GM12878 (cell line): Measurements from ENCODE around the gene CD300E. TPM values are rescaled to one million over a fixed set of nuclear protein-coding genes. Genes with fewer than 3 reads are reported as not detected.

Experiments used
- ATAC-seq: fragments of 200-7000 bp; cut with Tn5 transposase; 3 replicates; pipeline ENCODE4 v1.9.1; 2020; ENCODE audit warnings: mild to moderate bottlenecking, moderate library complexity
- BruUV-seq: library from RNA; stranded (reverse); fragments of 400-500 nt; replicated peaks from 2 replicates; lab custom pipeline; 2021; lab: Mats Ljungman, UMichigan
- CTCF ChIA-PET: fragments of 300-600 bp; sonication (Branson Sonifier 250); formaldehyde crosslinking; extraction: SDS; loops from one replicate; lab custom pipeline; 2021; ENCODE audit warnings: inconsistent platforms; lab: Yijun Ruan, JAX
- POLR2A ChIA-PET: fragments of 350-600 bp; formaldehyde crosslinking; extraction: SDS; loops from one replicate; lab custom pipeline; 2021; ENCODE audit warnings: inconsistent platforms; lab: Charles Lee
- RAD21 ChIA-PET: fragments of 300-600 bp; sonication (Branson Sonifier 250); formaldehyde crosslinking; loops from one replicate; lab custom pipeline; 2023; ENCODE audit warnings: antibody characterized with exemption; ENCODE audit not compliant: unreplicated experiment; lab: Charles Lee
- SMC1A ChIA-PET: fragments of 300-600 bp; sonication (Branson Sonifier 250); formaldehyde crosslinking; loops from one replicate; lab custom pipeline; 2023; ENCODE audit not compliant: unreplicated experiment, uncharacterized antibody; lab: Charles Lee
- DNase-seq: peaks from one replicate; pipeline ENCODE4 v3.0.0-alpha.2; 2011; ENCODE audit warnings: low read depth, low spot score
- FAIRE-seq: peaks from 3 replicates; lab custom pipeline; 2011; peaks lifted over from hg19 to GRCh38; lab: Jason Lieb, UNC
- H2AFZ ChIP-seq: 2 replicates; pipeline ENCODE4 v1.6.0; 2011; ENCODE audit warnings: low read depth, low read length, control low read depth; ENCODE audit not compliant: control insufficient read depth
- H3K27ac ChIP-seq: 2 replicates; pipeline ENCODE4 v1.5.1; 2011; ENCODE audit warnings: control low read depth; ENCODE audit not compliant: control insufficient read depth, insufficient read depth
- H3K27me3 ChIP-seq, 2 experiments: replicated peaks in 1 of 2; 2 replicates each; pipeline versions ENCODE4 v1.6.0 to v1.6.1; 2011; ENCODE audit warnings: low read length in 1 of 2; ENCODE audit not compliant: control insufficient read depth in 2 of 2, insufficient read depth in 2 of 2
- H3K36me3 ChIP-seq, 2 experiments: 2 replicates each; pipeline ENCODE4 v1.5.1; 2011; ENCODE audit warnings: low read length in 1 of 2; ENCODE audit not compliant: control insufficient read depth in 2 of 2, insufficient read depth in 2 of 2
- H3K4me1 ChIP-seq: 2 replicates; pipeline ENCODE4 v1.6.1; 2011; ENCODE audit warnings: mild to moderate bottlenecking, low read length, moderate library complexity, mixed read lengths; ENCODE audit not compliant: control insufficient read depth, insufficient read depth
- H3K4me2 ChIP-seq: 2 replicates; pipeline ENCODE4 v1.6.0; 2011; ENCODE audit warnings: control low read depth; ENCODE audit not compliant: control insufficient read depth, insufficient read depth
- H3K4me3 ChIP-seq: fragments of 200-600 bp; sonication (generic); 2 replicates; pipeline ENCODE4 v1.5.1; 2016
- H3K79me2 ChIP-seq: 2 replicates; pipeline ENCODE4 v1.6.0; 2011; ENCODE audit warnings: low read length; ENCODE audit not compliant: control insufficient read depth, insufficient read depth
- H3K9ac ChIP-seq: 2 replicates; pipeline ENCODE4 v1.8.0; 2011; ENCODE audit warnings: low read length, control low read depth, mixed read lengths; ENCODE audit not compliant: control insufficient read depth, insufficient read depth
- H3K9me3 ChIP-seq: replicated peaks from 3 replicates; pipeline ENCODE4 v1.5.1; 2011; ENCODE audit warnings: mild to moderate bottlenecking, low read length; ENCODE audit not compliant: control insufficient read depth, insufficient read depth
- H4K20me1 ChIP-seq: 2 replicates; pipeline ENCODE4 v1.6.0; 2011; ENCODE audit not compliant: control insufficient read depth, insufficient read depth
- BRCA1 ChIP-seq: IDR thresholded peaks from 2 replicates; pipeline ENCODE4 v1.6.1; 2011; ENCODE audit warnings: low read depth, low read length, improper control_type of control experiment
- CEBPB ChIP-seq, 2 experiments: fragments of 150-350 bp in 1 of 2; IDR thresholded peaks; 2 replicates each; pipeline ENCODE4 v1.6.1; 2012 to 2014; ENCODE audit warnings: low read depth in 2 of 2, low read length in 2 of 2, borderline replicate concordance in 1 of 2, inconsistent platforms in 1 of 2
- EP300 ChIP-seq, 2 experiments: fragments of 150-350 bp in 1 of 2; IDR thresholded peaks; 2 replicates each; pipeline ENCODE4 v1.6.1; 2011 to 2012; ENCODE audit warnings: low read depth in 2 of 2, low read length in 2 of 2, borderline replicate concordance in 1 of 2, improper control_type of control experiment in 1 of 2, inconsistent platforms in 1 of 2; ENCODE audit not compliant: control insufficient read depth in 1 of 2
- IRF5 ChIP-seq: fragments of 450-650 bp; IDR thresholded peaks from 2 replicates; pipeline ENCODE4 v1.6.1; 2017; ENCODE audit warnings: borderline replicate concordance
- KDM1A ChIP-seq: fragments of 200-600 bp; sonication (generic); IDR thresholded peaks from 2 replicates; pipeline ENCODE4 v1.6.1; 2016; ENCODE audit warnings: borderline replicate concordance
- KLF5 ChIP-seq: fragments of 450-650 bp; IDR thresholded peaks from 2 replicates; pipeline ENCODE4 v1.6.1; 2014; ENCODE audit warnings: mild to moderate bottlenecking; ENCODE audit not compliant: partially characterized antibody
- NR2C2 ChIP-seq: IDR thresholded peaks from 2 replicates; pipeline ENCODE4 v1.6.1; 2011; ENCODE audit warnings: borderline replicate concordance, low read depth; ENCODE audit not compliant: control insufficient read depth, insufficient read length
- POLR2AphosphoS5 ChIP-seq: IDR thresholded peaks from 2 replicates; pipeline ENCODE4 v1.6.1; 2011; ENCODE audit warnings: mild to moderate bottlenecking, low read length, inconsistent platforms
- RBBP5 ChIP-seq: fragments of 200-600 bp; sonication (generic); conservative IDR thresholded peaks from 2 replicates; pipeline ENCODE4 v1.6.1; 2016
- REST ChIP-seq: IDR thresholded peaks from 2 replicates; pipeline ENCODE4 v1.6.1; 2012; ENCODE audit warnings: mild to moderate bottlenecking, low read depth, low read length
- SREBF2 ChIP-seq: IDR thresholded peaks from 2 replicates; pipeline ENCODE4 v1.6.1; 2012; ENCODE audit warnings: mild to moderate bottlenecking, low read length
- ZBTB33 ChIP-seq: fragments of 450-650 bp; IDR thresholded peaks from 2 replicates; pipeline ENCODE4 v1.6.1; 2017; ENCODE audit warnings: mild to moderate bottlenecking
- WGBS: methylation state at CpG from one replicate; pipeline ENCODE4 v1.1.6; 2016; ENCODE audit warnings: low lambda C conversion rate; ENCODE audit not compliant: insufficient replicate concordance, insufficient coverage; ENCODE audit errors: missing lambda C conversion rate; 5-methylcytosine and 5-hydroxymethylcytosine counted together
- in situ Hi-C: fragments of 300-500 bp; cut with MboI; formaldehyde crosslinking; loops from 9 replicates; pipeline ENCODE4 v1.14.3; 2018; ENCODE audit warnings: mixed read lengths
- intact Hi-C: fragments of 100-400 bp; cut with micrococcal nuclease; formaldehyde crosslinking; loops from one replicate; pipeline ENCODE4 v1.14.2; 2022; ENCODE audit not compliant: unreplicated experiment
- polyA plus RNA-seq, 11 experiments: library from polyadenylated mRNA; depleted of rRNA in 4 of 11; unstranded in 6 of 11; stranded (reverse) in 5 of 11; fragments of >200 nt; fragmentation: Nextera tagmentation in 4 of 11; fragmentation: Illumina TruSeq in 1 of 11; extraction: Ambion mirVana in 4 of 11; extraction: Trizol in 1 of 11; gene quantifications; 1 replicate in 1 of 11; 2 replicates in 10 of 11; pipeline versions ENCODE4 v1.2.1 to v1.2.3, GENCODE V29; 2011 to 2016; ENCODE audit warnings: inconsistent platforms in 2 of 11, missing spikeins in 2 of 11, low read depth in 1 of 11
- total RNA-seq, 4 experiments: library from RNA; depleted of rRNA in 3 of 4; stranded (reverse); fragments of >200 nt in 3 of 4; fragmentation: Illumina TruSeq in 1 of 4; extraction: Trizol in 1 of 4; gene quantifications; 2 replicates each; pipeline versions ENCODE4 v1.2.1 to v1.2.3, GENCODE V29; 2013 to 2021
- TF ChIP-seq, protein P1 (sequence below): fragments of 450-650 bp; IDR thresholded peaks from 2 replicates; pipeline ENCODE4 v1.6.1; 2017; ENCODE audit warnings: antibody characterized with exemption, mild to moderate bottlenecking, moderate library complexity

The CD300E gene
- total and polyA plus RNA-seq, 10 of the 15 experiments (the other 5 are each of a cell fraction or from before 2014, with no cell fraction given): not detected

DNA sequence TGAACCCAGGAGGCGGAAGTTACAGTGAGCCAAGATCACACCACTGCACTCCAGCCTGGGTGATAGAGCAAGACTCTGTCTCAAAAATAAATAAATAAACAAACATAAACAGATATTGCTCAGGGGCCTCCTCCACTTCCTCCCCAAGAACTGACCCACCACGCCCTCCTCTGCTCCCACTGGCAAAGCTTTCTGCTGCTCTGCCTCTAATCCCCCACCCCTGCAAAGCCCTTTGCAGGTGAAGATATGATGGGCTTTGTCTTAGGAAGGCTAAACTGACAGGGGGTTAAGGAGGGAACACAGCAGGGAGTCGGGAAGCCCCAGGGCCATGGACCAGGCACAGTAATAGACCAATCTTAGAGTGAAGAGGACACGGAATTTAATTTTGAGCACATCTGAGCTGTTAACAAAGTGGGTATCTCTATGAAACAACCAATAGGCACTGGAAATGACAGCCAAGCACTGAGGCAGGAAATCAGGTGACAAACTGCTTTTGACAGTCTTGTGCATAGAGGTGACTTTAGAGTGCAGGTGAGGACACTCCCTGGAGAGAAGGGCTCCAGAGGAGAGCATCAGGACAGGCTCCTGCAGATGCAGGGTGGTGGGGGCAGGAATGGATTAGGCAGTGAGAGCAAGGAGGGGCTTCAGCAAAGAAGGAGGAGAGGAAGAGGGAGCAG, 25.1 kb downstream of the CD300E start:
- POLR2A ChIA-PET: no interaction called here
- in situ Hi-C loops (loop anchor here (5.0 kb wide), 1 partner anchor 221 kb away; no protein-coding TSS in a partner anchor), intact Hi-C loops (no loop called here)
- TF ChIP-seq RBBP5 (no peak), REST (no peak), NR2C2 (no peak), BRCA1 (no peak), ZBTB33 (no peak), KDM1A (no peak), CEBPB (IDR thresholded peaks at IDR 0.05; ENCODE audit: borderline replicate concordance in 1 of 2, low read depth in 2 of 2, low read length in 2 of 2) (no peak), IRF5 (no peak), EP300 (IDR thresholded peaks at IDR 0.05; ENCODE audit: borderline replicate concordance in 1 of 2, control insufficient read depth in 1 of 2, low read depth in 2 of 2, low read length in 2 of 2) (no peak), SREBF2 (no peak), KLF5 (no peak), POLR2AphosphoS5 (no peak)
- TF ChIP-seq, protein P1, sequence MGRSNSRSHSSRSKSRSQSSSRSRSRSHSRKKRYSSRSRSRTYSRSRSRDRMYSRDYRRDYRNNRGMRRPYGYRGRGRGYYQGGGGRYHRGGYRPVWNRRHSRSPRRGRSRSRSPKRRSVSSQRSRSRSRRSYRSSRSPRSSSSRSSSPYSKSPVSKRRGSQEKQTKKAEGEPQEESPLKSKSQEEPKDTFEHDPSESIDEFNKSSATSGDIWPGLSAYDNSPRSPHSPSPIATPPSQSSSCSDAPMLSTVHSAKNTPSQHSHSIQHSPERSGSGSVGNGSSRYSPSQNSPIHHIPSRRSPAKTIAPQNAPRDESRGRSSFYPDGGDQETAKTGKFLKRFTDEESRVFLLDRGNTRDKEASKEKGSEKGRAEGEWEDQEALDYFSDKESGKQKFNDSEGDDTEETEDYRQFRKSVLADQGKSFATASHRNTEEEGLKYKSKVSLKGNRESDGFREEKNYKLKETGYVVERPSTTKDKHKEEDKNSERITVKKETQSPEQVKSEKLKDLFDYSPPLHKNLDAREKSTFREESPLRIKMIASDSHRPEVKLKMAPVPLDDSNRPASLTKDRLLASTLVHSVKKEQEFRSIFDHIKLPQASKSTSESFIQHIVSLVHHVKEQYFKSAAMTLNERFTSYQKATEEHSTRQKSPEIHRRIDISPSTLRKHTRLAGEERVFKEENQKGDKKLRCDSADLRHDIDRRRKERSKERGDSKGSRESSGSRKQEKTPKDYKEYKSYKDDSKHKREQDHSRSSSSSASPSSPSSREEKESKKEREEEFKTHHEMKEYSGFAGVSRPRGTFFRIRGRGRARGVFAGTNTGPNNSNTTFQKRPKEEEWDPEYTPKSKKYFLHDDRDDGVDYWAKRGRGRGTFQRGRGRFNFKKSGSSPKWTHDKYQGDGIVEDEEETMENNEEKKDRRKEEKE: no peak

More for the DNA sequence above, 25.1 kb downstream of the CD300E start:
- no peak for ATAC-seq
- ChIA-PET CTCF (interaction anchor here (1.4 to 1.5 kb wide), 2 partner anchors 32 to 67 kb away, joined by 5 to 6 read pairs; no protein-coding TSS in a partner anchor), RAD21 (no interaction called here), SMC1A (no interaction called here)
- FAIRE-seq: no peak
- no peaks in the 10 kb centered on the region for H3K79me2 ChIP-seq
- BruUV-seq: no TSS peak
- no peaks in the 10 kb centered on the region for H3K36me3 ChIP-seq
- no peak overlapping the region for H3K9ac ChIP-seq
- no peaks in the 10 kb centered on the region; the same call in 1 of the 2 replicates for H4K20me1 ChIP-seq
- 21% methylated on average over 4 of the region's 4 CpGs for WGBS
- DNase-seq: no peak
- H3K9me3 ChIP-seq: peaks cover 3% of the 10 kb centered on the region; the same call in 1 of the 3 replicates
- H3K27me3 ChIP-seq: peaks cover 2 to 4% of the 10 kb centered on the region in 2 experiments; a peak in 3 of 4 replicates
- H2AFZ ChIP-seq: no peak overlapping the region
- H3K4me3 ChIP-seq: no peak overlapping the region
- H3K27ac ChIP-seq: no peak overlapping the region
- H3K4me2 ChIP-seq: no peak overlapping the region
- no peaks in the 10 kb centered on the region; the same call in 1 of the 2 replicates for H3K4me1 ChIP-seq
